Measurements from ENCODE around the gene GINM1. TPM values are rescaled to one million over a fixed set of nuclear protein-coding genes. Genes with fewer than 3 reads are reported as not detected.

GINM1 gene
- polyA plus RNA-seq, 1 of the 3 experiments (the other 2 are of a cell fraction), result 24.4 TPM

GRCh38 chr6:149567945-149568585 is 1.9 kb downstream of the GINM1 start:
- ChIA-PET CTCF (no interaction called here), POLR2A (no interaction called here)
- peaks cover 0 to 3% of the 10 kb centered on the region in 2 experiments for H3K36me3 ChIP-seq (replicated peaks in 1 of 2; ENCODE audit: control insufficient read depth in 1 of 2, insufficient read depth in 2 of 2, low read length in 1 of 2)
- 95% methylated on average over 7 of the region's 7 CpGs for WGBS (ENCODE audit: low lambda C conversion rate)
- no peak overlapping the region for H3K27ac ChIP-seq (ENCODE audit: low read depth in 2 of 2, low read length in 1 of 2)
- peaks cover 60% of the 10 kb centered on the region for H3K79me2 ChIP-seq (ENCODE audit: insufficient read depth)
- H3K4me3 ChIP-seq (ENCODE audit: low read depth in 2 of 2, low read length in 1 of 2), result no peak overlapping the region
- no peaks in the 10 kb centered on the region for H3K9me2 ChIP-seq
- no peaks in the 10 kb centered on the region for H3K27me3 ChIP-seq (ENCODE audit: insufficient read depth)
- H3F3A ChIP-seq (replicated peaks; ENCODE audit: insufficient read depth), result peaks cover 18% of the 10 kb centered on the region
- no peak for TF ChIP-seq YY1 (IDR thresholded peaks at IDR 0.05; ENCODE audit: low read depth)
- H3K4me1 ChIP-seq (ENCODE audit: control insufficient read depth in 1 of 2, insufficient read depth in 2 of 2, low read depth in 1 of 2, low read length in 1 of 2), result peaks cover 2 to 4% of the 10 kb centered on the region in 2 experiments; a peak in 3 of 4 replicates
- H3K9ac ChIP-seq, result no peak overlapping the region
- H3K9me3 ChIP-seq, result no peaks in the 10 kb centered on the region
- peak overlapping the region; percentile 87; the same call in 1 of the 2 replicates for H3K4me2 ChIP-seq
- peaks cover 18% of the 10 kb centered on the region for H4K20me1 ChIP-seq (ENCODE audit: insufficient read depth)
- no peak overlapping the region for H2AFZ ChIP-seq (ENCODE audit: low read depth)
- DNase-seq, result no peak

GRCh38 chr6:149580880-149581279 is 14.7 kb downstream of the GINM1 start:
- Histone ChIP-seq H3K9me2 (no peaks in the 10 kb centered on the region), H2AFZ (ENCODE audit: low read depth) (no peak overlapping the region), H3K4me1 (ENCODE audit: control insufficient read depth in 1 of 2, insufficient read depth in 2 of 2, low read depth in 1 of 2, low read length in 1 of 2) (no peaks in the 10 kb centered on the region), H3K9me3 (no peaks in the 10 kb centered on the region), H3F3A (replicated peaks; ENCODE audit: insufficient read depth) (peaks cover 3% of the 10 kb centered on the region), H3K4me2 (no peak overlapping the region), H3K27ac (ENCODE audit: low read depth in 2 of 2, low read length in 1 of 2) (no peak overlapping the region), H3K27me3 (ENCODE audit: insufficient read depth) (no peaks in the 10 kb centered on the region), H3K79me2 (ENCODE audit: insufficient read depth) (peaks cover 6% of the 10 kb centered on the region; the same call in 1 of the 2 replicates), H3K4me3 (ENCODE audit: low read depth in 2 of 2, low read length in 1 of 2) (no peak overlapping the region), H4K20me1 (ENCODE audit: insufficient read depth) (no peaks in the 10 kb centered on the region), H3K9ac (no peak overlapping the region), H3K36me3 (replicated peaks in 1 of 2; ENCODE audit: control insufficient read depth in 1 of 2, insufficient read depth in 2 of 2, low read length in 1 of 2) (peaks cover 18 to 22% of the 10 kb centered on the region in 2 experiments)
- CTCF ChIA-PET, result interaction anchor here (0.6 to 1.8 kb wide), 2 partner anchors 8 to 10 kb away, joined by 3 to 4 read pairs; no protein-coding TSS in a partner anchor
- no peak for DNase-seq
- 99% methylated on average over 5 of the region's 5 CpGs for WGBS (ENCODE audit: low lambda C conversion rate)
- POLR2A ChIA-PET, result no interaction called here
- TF ChIP-seq MEF2A (IDR thresholded peaks at IDR 0.05; ENCODE audit: borderline replicate concordance, low read depth), result no peak
- TF ChIP-seq, protein P1, sequence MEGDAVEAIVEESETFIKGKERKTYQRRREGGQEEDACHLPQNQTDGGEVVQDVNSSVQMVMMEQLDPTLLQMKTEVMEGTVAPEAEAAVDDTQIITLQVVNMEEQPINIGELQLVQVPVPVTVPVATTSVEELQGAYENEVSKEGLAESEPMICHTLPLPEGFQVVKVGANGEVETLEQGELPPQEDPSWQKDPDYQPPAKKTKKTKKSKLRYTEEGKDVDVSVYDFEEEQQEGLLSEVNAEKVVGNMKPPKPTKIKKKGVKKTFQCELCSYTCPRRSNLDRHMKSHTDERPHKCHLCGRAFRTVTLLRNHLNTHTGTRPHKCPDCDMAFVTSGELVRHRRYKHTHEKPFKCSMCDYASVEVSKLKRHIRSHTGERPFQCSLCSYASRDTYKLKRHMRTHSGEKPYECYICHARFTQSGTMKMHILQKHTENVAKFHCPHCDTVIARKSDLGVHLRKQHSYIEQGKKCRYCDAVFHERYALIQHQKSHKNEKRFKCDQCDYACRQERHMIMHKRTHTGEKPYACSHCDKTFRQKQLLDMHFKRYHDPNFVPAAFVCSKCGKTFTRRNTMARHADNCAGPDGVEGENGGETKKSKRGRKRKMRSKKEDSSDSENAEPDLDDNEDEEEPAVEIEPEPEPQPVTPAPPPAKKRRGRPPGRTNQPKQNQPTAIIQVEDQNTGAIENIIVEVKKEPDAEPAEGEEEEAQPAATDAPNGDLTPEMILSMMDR (IDR thresholded peaks at IDR 0.05), result no peak
- TF ChIP-seq RFX5 (IDR thresholded peaks at IDR 0.05; ENCODE audit: low read length), result no peak
- TF ChIP-seq GATA2 (CRISPR knock-in tag; IDR thresholded peaks at IDR 0.05), result no peak
- no peak for TF ChIP-seq CHD2 (IDR thresholded peaks at IDR 0.05; ENCODE audit: low read length, partially characterized antibody)
- no peak for TF ChIP-seq SMC3 (IDR thresholded peaks at IDR 0.05; ENCODE audit: low read depth, low read length)
- no peak for TF ChIP-seq NRF1 (IDR thresholded peaks at IDR 0.05; ENCODE audit: low read depth, low read length)
- TF ChIP-seq TAF1 (IDR thresholded peaks at IDR 0.05; ENCODE audit: borderline replicate concordance, low read depth, low read length), result no peak
- TF ChIP-seq YY1 (IDR thresholded peaks at IDR 0.05; ENCODE audit: low read depth), result no peak
- TF ChIP-seq, protein P2, sequence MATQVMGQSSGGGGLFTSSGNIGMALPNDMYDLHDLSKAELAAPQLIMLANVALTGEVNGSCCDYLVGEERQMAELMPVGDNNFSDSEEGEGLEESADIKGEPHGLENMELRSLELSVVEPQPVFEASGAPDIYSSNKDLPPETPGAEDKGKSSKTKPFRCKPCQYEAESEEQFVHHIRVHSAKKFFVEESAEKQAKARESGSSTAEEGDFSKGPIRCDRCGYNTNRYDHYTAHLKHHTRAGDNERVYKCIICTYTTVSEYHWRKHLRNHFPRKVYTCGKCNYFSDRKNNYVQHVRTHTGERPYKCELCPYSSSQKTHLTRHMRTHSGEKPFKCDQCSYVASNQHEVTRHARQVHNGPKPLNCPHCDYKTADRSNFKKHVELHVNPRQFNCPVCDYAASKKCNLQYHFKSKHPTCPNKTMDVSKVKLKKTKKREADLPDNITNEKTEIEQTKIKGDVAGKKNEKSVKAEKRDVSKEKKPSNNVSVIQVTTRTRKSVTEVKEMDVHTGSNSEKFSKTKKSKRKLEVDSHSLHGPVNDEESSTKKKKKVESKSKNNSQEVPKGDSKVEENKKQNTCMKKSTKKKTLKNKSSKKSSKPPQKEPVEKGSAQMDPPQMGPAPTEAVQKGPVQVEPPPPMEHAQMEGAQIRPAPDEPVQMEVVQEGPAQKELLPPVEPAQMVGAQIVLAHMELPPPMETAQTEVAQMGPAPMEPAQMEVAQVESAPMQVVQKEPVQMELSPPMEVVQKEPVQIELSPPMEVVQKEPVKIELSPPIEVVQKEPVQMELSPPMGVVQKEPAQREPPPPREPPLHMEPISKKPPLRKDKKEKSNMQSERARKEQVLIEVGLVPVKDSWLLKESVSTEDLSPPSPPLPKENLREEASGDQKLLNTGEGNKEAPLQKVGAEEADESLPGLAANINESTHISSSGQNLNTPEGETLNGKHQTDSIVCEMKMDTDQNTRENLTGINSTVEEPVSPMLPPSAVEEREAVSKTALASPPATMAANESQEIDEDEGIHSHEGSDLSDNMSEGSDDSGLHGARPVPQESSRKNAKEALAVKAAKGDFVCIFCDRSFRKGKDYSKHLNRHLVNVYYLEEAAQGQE (IDR thresholded peaks at IDR 0.05; ENCODE audit: low read depth, low read length), result no peak
- TF ChIP-seq RCOR1 (IDR thresholded peaks at IDR 0.05; ENCODE audit: low read length), result no peak
- no peak for TF ChIP-seq FOSL2 (IDR thresholded peaks at IDR 0.05; ENCODE audit: borderline replicate concordance, low read depth)

All from SK-N-SH (cell line).